ENCODE measurements around the gene SMG6. TPM values are rescaled to one million over a fixed set of nuclear protein-coding genes. Genes with fewer than 3 reads are reported as not detected.

The SMG6 gene
- total RNA-seq, 1 experiment from 2014 or later, result 25.6 TPM

- no peak for TF ChIP-seq NR2C2 (CRISPR knock-in tag; IDR thresholded peaks at IDR 0.05)
- no peak for TF ChIP-seq MLX (CRISPR knock-in tag; IDR thresholded peaks at IDR 0.05)
- no peak for TF ChIP-seq NFYB (CRISPR knock-in tag; conservative IDR thresholded peaks at IDR 0.05; ENCODE audit: low read depth)
- TF ChIP-seq E2F4 (CRISPR knock-in tag; IDR thresholded peaks at IDR 0.05; ENCODE audit: borderline replicate concordance, low read depth), result no peak
- TF ChIP-seq ZNF671 (CRISPR knock-in tag; IDR thresholded peaks at IDR 0.05), result no peak
- TF ChIP-seq ETV6 (CRISPR knock-in tag; IDR thresholded peaks at IDR 0.05), result no peak
- no peak for TF ChIP-seq CBFB (CRISPR knock-in tag; IDR thresholded peaks at IDR 0.05; ENCODE audit: low read depth)
- TF ChIP-seq PRRX2 (CRISPR knock-in tag; IDR thresholded peaks at IDR 0.05), result no peak
- no peak for TF ChIP-seq ZNF219 (CRISPR knock-in tag; IDR thresholded peaks at IDR 0.05; ENCODE audit: borderline replicate concordance)
- TF ChIP-seq RELA (CRISPR knock-in tag; IDR thresholded peaks at IDR 0.05; ENCODE audit: borderline replicate concordance), result no peak
- TF ChIP-seq RORB (CRISPR knock-in tag; IDR thresholded peaks at IDR 0.05), result no peak
- no peak for TF ChIP-seq FOXP4 (CRISPR knock-in tag; IDR thresholded peaks at IDR 0.05)
- TF ChIP-seq NR3C1 (CRISPR knock-in tag; conservative IDR thresholded peaks at IDR 0.05; ENCODE audit: low read depth), result no peak
- no peak for TF ChIP-seq CREM (CRISPR knock-in tag; IDR thresholded peaks at IDR 0.05)
- TF ChIP-seq HMGA2 (CRISPR knock-in tag; IDR thresholded peaks at IDR 0.05), result no peak
- no peak for TF ChIP-seq TEAD1 (CRISPR knock-in tag; IDR thresholded peaks at IDR 0.05)
- no peak for TF ChIP-seq USF1 (CRISPR knock-in tag; IDR thresholded peaks at IDR 0.05)
- TF ChIP-seq PREB (CRISPR knock-in tag; IDR thresholded peaks at IDR 0.05; ENCODE audit: borderline replicate concordance), result no peak
- no peak for TF ChIP-seq JAZF1 (CRISPR knock-in tag; IDR thresholded peaks at IDR 0.05)
- H3K36me3 Mint-ChIP-seq, result no peaks in the 10 kb centered on the region; the same call in 1 of the 2 replicates
- ChIA-PET CTCF (interaction anchor here (0.7 to 2.6 kb wide), 8 partner anchors 8 to 250 kb away, joined by 3 to 9 read pairs (median 4); no protein-coding TSS in a partner anchor), POLR2A (interaction anchor here (0.6 kb wide), 1 partner anchor 122 kb away, joined by 5 read pairs; no protein-coding TSS in a partner anchor)
- H3K9me3 Mint-ChIP-seq, result no peaks in the 10 kb centered on the region
- H3K27ac Mint-ChIP-seq, result peak overlapping the region; percentile 68; the same call in 1 of the 2 replicates
- DNase-seq (ENCODE audit: low spot score) (no peak), ATAC-seq (no peak)
- peaks cover 8% of the 10 kb centered on the region; the same call in 1 of the 2 replicates for H3K4me1 Mint-ChIP-seq
- H3K4me3 Mint-ChIP-seq, result no peak overlapping the region
- no peaks in the 10 kb centered on the region for H3K27me3 Mint-ChIP-seq (ENCODE audit: low read depth)
These were observed 200.4 kb downstream of the SMG6 start for GRCh38 chr17:2102931-2103809.

Data from WTC11 (cell line).